Stimulated activated CD8-positive, alpha-beta memory T cell treated with anti-CD3 and anti-CD28 coated beads, Interleukin-15, amount 100 ng/mL, for 24 hours (primary cell): ENCODE results near the gene MID2.
"Not testable (repeated sequence)": the region's sequence is repeated elsewhere in the genome, so short reads cannot be mapped to it uniquely, and the experiment has no call there.

Source experiments
- DNase-seq: peaks from one replicate; pipeline ENCODE4 v3.0.0-alpha.2; 2020; ENCODE audit warnings: low read depth

The MID2 gene

DNA sequence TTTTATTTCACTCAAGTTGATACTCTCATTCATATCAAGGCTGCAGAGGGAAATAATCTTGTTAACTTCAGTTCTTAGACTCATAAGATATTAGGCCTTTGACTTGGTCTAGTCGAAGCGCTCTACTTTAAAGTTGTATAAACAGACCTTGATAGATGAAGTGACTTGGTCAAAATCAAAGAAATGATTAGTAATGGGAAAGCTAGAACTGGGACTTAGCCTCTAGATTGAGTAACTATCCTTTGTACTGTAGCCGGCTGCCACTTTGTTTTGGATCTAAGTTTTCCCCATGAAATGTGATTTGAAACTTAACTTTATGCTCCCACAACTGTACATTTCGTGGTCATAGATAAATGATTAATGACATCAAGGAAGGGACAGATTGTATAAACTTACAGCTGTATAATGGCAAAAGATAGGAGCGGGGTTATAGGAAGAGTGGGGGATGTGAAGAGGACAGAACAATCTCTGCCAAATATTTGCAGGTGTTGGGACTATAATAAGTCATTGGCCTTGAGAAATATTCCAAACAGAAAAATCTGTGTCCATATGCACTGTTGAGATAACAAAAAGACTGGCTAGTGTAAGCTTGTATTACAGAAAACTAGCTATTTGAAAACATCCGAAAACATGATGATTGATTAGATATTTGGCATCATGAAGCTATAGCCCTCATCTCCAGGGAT, 17.2 kb downstream of the MID2 start:
- no peak for DNase-seq

DNA sequence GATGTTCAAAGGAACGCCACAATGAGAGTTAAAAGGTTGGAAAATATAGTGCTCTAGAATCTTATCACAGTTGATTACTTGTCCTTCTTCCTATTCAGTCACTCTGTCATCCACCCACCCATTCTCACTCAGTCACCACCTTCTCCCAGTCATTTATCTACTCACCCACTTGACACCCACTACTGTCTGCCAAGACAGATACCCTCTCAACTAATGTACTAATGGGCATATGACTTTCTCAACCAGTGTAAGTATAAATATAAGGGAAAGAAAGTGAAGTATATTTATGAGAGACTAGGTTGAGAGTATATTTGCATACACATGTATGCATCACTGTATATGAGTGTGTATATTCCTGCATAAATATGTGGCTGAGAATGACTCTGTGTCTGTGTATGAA, 20.0 kb downstream of the MID2 start:
- no peak for DNase-seq

DNA sequence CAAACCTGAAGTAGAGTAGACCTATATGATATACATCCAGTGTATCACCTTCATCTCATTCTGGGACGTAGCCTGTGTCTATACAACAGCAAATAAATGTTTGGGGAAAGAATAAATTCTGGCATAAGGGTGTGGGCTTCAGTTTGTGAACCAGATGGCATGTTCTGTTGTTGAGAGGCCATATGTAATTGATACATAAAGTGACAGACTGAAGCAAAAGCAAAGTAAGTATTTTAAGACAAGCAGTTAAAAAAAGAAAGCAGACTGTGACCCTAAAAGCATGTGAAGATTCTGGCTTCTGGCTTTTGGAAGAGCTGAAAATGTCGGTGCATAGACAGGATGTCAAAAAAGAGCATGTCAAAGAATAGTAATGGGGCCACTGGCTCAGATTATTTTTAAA, 22.9 kb downstream of the MID2 start:
- no peak for DNase-seq

DNA sequence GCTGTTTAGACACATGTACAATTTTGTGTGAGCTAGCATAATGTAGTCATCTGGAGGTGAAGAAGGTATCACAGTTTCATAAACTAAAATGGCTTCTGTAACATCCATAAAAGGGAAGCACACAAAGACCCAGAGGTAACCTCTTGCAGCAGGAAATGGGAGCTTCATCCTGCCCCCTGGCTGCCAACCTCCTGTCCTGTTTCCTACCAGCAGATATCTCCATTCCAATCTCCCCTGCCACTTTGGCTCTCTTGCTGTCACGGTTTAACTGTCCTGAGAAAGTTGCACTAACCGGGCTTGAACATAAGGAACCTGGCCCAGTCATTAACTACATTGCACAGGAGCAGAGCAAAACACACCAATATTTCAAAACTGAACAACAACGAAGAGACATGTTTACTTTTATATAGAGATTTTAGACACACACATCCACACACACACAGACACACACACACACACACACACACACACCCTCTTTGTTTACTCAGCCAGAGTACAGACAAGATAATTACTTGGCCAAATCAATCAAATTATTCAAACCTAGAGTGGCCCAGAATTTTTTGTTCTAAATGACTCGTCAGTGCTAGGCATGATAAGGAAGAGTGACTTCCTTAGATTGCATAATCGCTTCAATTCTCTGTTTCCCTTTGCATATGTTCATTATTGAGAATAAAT, 24.2 kb downstream of the MID2 start:
- DNase-seq: no peak

DNA sequence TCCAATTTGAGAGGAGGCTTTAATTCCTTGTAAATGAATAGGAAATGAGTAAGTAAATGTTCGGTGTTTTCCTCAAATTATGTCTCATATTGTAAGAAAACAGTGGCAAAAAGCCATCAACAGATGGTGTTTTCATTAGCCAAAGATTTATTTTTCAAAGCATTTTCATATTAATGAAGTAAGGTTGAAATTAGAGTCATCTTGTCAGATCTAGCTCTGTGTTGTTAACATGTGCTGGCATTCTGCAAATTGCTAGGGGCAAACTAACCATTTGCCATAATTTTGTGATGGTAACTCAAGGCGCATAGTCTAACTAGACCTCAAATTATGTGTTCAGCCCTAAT, 24.7 kb downstream of the MID2 start:
- no peak for DNase-seq

DNA sequence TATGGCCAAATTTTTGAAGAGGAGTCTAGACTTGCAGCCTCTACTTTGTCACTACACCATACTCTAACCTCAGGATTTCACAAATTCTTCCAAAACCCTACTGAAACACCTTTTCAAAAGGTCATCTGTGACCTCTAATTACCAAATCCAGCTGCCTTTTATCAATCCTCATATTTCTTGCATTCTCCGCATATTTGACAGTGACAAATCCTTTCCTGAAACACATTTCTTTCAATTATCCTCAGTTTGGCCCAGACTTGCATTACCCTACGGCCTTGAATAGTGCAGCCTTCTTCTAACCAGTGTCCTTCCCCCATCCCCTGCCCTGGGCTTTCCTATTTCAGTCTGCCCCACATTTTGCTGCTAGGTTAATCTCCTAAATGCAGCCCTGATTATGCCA, 25.5 kb downstream of the MID2 start:
- DNase-seq: no peak

DNA sequence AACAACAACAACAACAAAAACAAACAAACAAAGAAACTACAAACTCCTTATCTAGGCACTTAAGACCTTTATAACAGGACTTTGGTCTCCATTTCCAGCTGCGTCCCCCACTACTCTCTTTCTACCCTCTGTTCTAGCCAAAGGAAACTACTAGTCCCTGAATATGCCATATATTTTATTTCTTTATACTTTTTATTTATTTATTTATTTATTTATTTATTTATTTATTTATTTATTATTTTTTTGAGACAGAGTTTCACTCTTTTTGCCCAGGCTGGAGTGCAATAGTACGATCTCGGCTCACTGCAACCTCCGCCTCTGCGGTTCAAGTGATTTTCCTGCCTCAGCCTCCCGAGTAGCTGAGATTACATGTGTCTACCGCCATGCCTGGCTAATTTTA, 26.0 kb downstream of the MID2 start:
- not testable (repeated sequence) for DNase-seq

DNA sequence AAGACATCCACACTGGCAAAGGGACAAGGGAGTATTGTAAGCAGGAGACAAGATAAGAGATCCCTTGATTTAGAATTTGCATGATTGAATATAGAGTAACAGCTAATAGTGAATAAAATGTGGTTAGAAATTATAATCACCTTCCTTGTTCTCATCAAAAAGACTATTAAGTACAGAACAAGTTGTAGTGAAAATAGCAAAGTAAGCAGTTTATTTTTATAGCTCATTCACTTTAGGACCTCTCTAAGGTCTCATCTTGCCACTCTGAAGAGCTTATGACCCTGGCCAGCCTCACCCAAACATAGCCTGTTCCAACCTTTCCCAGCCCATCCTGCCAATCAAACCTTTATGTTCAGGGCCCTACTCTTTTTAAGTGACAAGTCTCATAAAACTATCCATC, 30.6 kb downstream of the MID2 start:
- DNase-seq: no peak

DNA sequence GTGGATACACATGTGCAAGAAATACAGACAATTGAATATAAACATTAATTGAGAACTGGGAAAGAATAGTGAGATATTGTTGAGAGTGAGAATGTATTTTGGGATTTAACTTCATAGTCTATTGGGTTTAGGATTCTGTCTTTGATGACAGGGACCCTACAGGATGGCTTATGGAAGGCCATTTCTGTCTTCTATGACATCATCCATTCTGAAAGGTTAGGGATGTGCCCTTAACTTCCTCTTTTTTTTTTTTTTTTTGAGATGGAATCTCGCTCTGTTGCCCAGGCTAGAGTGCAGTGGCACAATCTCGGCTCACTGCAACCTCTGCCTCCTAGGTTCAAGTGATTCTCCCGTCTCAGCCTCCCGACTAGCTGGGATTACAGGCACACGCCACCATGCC, 31.4 kb downstream of the MID2 start:
- not testable (repeated sequence) for DNase-seq

- DNase-seq: no peak
These were observed 32.2 kb downstream of the MID2 start for GRCh38 chrX:107857837-107858236.

- DNase-seq: no peak
These were observed 35.4 kb downstream of the MID2 start for GRCh38 chrX:107861056-107861455.

GRCh38 chrX:107871136-107871535, 45.5 kb downstream of the MID2 start:
- DNase-seq: no peak

DNA sequence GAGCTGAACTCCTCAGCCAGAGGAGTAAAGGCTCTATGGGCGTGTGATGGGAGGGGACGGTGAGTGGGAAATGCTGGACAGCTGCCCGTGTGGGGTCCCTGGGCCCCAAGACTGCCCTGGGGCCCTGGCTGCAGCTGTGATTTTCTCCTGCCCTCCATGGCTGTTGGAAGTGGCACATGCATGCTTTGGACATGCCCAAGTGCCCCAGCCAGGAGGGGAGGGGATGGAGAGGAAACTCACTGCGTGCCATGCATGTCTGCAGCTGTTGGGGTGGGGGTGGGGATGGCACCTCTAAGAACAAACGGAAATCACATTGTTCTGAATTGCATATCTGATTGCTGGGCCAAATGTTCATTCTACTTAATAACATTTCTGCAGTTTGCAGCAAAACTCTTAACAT, 52.4 kb downstream of the MID2 start:
- no peak for DNase-seq

DNA sequence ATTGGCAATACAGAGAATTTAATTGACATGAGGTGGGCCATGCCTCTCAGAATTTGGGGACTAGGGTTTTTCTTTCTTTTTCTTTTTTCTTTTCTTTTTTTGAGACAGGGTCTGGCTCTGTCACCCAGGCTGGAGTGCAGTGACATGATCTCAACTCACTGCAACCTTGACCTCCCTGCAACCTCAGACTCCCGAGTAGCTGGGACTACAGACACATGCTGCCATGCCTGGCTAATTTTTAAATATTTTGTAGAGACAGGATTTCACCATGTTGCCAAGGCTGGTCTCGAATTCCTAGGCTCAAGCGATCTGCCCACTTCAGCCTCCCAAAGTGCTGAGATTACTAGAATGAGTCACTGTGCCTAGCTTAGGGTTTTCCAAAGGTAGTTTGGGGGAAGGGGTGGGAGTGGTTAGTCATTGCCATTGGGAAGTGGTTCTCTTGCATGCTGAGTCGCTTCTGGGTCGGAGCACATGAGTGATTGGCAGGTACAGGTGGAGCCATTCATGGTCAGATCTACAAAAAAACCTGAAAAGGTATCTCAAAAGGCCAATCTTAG, 54.5 kb downstream of the MID2 start:
- DNase-seq: no peak

- no peak for DNase-seq
These were observed 68.4 kb downstream of the MID2 start for GRCh38 chrX:107894038-107894437.

DNA sequence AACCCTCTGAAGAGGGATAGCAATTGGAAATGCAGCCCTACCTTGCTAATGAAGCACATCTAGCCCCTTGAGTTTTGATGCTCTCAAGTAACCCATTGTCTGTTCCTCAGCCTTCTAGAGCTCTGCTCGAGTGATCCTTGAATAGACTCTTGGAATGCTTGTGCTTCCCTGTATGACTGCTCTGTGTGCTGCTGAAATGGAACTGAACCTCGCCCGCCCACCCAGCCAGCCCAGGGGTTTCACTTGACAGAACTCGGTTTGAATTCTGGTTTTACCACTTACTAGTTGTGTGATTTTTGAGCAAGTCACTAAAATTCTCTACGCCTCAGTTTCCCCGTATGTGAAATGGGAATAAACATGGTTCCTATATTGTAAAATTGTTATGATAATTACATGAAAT, 77.1 kb downstream of the MID2 start:
- no peak for DNase-seq

DNA sequence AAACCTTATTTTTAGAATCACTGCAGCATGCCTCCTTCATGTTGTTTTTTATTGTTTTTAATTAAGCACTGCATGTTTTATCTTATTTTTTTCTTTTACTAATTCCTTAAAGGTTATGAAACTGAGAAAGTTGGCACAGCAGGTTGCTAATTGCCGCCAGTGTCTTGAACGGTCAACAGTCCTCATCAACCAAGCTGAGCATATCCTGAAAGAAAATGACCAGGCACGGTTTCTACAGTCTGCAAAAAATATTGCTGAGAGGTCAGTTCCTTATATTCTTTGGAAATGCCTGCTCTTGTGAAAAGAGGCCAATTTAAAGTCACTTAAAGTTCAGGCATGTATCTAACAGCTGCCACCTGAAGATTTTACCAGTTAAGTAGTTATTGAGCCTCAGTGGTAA, 79.7 kb downstream of the MID2 start:
- no peak for DNase-seq

- no peak for DNase-seq
These were observed 98.6 kb downstream of the MID2 start for GRCh38 chrX:107924136-107924746.

DNA sequence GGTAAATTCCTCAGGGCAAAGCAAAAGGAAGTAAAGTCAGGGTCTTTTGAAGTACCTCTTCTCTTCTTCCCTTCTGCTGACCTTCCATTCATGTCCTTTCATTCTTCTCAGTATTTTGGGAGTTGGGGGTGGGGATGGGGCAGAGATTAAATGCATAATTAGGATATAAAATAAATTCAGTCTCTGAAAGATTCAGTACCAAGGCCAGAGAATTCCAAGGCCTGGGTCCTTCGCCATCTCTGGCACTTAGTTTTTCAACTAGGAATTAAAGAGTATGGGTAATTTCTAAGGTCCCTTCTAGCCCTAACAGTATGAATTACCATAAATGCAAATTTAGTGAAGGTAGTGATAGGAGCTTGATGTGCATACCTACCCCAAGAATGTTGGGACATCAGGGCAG, 108.6 kb downstream of the MID2 start:
- no peak for DNase-seq

DNA sequence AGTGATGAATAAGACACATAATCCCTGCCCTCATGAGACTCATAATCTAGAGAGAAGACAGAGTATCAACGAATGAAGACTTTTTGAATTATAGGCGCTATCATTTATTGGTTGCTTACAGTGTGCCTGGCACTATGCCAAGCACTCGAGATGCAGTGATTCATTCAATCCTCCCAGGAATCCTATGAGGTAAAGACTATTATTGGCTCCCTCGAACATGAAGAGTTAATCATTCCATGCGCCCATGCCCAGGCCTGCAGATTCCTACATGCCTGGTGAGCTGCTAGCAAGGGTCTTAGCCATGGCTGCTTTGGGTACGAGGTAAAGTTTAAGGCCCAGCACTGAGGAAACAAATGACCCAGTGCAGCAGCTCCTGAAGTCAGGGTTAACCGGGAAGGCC, 109.5 kb downstream of the MID2 start:
- DNase-seq: no peak

DNA sequence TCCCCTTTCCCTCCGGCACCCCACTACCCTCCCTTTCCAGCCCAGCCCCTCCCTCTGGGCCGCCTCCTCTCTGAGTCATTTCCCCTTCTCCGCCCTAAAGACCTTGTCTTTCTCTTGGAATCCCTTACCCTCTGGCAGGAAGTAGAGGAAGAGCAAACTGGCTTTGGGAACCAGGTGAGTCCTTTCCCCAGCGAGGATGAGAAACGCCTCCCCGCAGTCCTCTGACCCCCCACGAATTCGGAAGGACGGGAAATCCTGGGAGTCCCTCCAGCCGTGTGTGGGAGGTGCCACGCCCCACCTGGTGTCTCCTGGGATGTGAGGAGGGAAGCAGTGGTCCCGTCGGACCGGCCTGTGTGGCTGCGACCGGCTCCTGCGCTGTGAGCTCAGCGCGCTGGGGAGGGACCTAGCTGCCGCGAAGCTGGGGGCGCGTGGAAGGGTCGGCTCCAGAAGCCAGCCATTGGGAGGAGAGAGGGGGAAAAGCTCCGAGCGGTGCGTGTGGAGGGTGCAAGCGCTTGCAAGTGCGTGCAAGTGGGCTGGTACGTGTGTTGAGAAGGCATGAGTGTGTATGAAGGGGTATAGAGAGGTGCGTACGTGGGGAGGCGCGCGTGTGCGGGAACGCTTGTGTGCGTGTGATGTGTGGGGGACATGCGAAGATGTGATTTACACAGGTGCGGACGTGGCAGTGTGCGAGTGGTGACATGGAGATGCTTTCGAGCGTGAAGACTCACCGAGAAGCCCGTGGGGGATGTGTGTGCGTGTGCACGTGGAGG, 110.2 kb downstream of the MID2 start:
- DNase-seq: no peak

- no peak for DNase-seq
These were observed 110.7 kb downstream of the MID2 start for GRCh38 chrX:107936434-107936730.

GRCh38 chrX:107940095-107940494, 114.4 kb downstream of the MID2 start:
- no peak for DNase-seq
